K562 (cell line): ENCODE measurements around the gene TAS1R3. TPM values are rescaled to one million over a fixed set of nuclear protein-coding genes. Genes with fewer than 3 reads are reported as not detected.

Experiments used
- CGGBP1 ChIP-seq: fragments of 250-450 bp; sonication (Bioruptor Pico); IDR thresholded peaks from 2 replicates; pipeline ENCODE4 v1.9.0; 2021; ENCODE audit warnings: mild to moderate bottlenecking
- CHAMP1 ChIP-seq: fragments of 450-650 bp; IDR thresholded peaks from 2 replicates; pipeline ENCODE4 v1.6.1; 2016; ENCODE audit warnings: mild to moderate bottlenecking
- CREBBP ChIP-seq: IDR thresholded peaks from one replicate; pipeline ENCODE4 v1.6.1; 2012; ENCODE audit warnings: low read depth, mild to moderate bottlenecking, control low read depth, inconsistent platforms, low read length
- E2F4 ChIP-seq: sonication (generic); formaldehyde crosslinking; IDR thresholded peaks from 2 replicates; pipeline ENCODE4 v1.8.0; 2022; ENCODE audit warnings: mild to moderate bottlenecking, low read depth, missing genetic modification reagents
- FOS ChIP-seq: IDR thresholded peaks from 3 replicates; pipeline ENCODE4 v1.6.1; 2011; ENCODE audit not compliant: insufficient read length; ENCODE audit errors: extremely low read depth
- MEIS2 ChIP-seq: fragments of 450-650 bp; IDR thresholded peaks from 2 replicates; pipeline ENCODE4 v1.6.1; 2014; ENCODE audit warnings: mild to moderate bottlenecking; ENCODE audit not compliant: partially characterized antibody
- NFXL1 ChIP-seq: fragments of 450-650 bp; formaldehyde crosslinking; IDR thresholded peaks from 2 replicates; pipeline ENCODE4 v1.4.0; 2021; ENCODE audit warnings: mild to moderate bottlenecking
- PHTF2 ChIP-seq: fragments of 250-450 bp; sonication (Bioruptor Pico); IDR thresholded peaks from 2 replicates; pipeline ENCODE4 v1.5.0; 2021; ENCODE audit warnings: mild to moderate bottlenecking
- POLR3A ChIP-seq: IDR thresholded peaks from 2 replicates; pipeline ENCODE4 v1.6.1; 2011; ENCODE audit warnings: borderline replicate concordance, mild to moderate bottlenecking, moderate library complexity; ENCODE audit not compliant: insufficient read length, insufficient read depth; ENCODE audit errors: extremely low read depth
- PYGO2 ChIP-seq: fragments of 450-650 bp; IDR thresholded peaks from 2 replicates; pipeline ENCODE4 v1.6.1; 2016; ENCODE audit warnings: mild to moderate bottlenecking, missing genetic modification characterization, moderate library complexity, missing compliant biosample characterization
- RBM17 ChIP-seq: fragments of 200-400 bp; formaldehyde crosslinking; IDR thresholded peaks from 2 replicates; pipeline ENCODE4 v1.6.1; 2017; ENCODE audit warnings: low read depth, mild to moderate bottlenecking, low read length, borderline replicate concordance
- TCFL5 ChIP-seq: fragments of 250-450 bp; sonication (Bioruptor Pico); conservative IDR thresholded peaks from 2 replicates; pipeline ENCODE4 v1.6.1; 2021; ENCODE audit warnings: mild to moderate bottlenecking, moderate library complexity, matching md5 sums
- TEAD1 ChIP-seq, 2 experiments: fragments of 450-650 bp in 1 of 2; sonication (generic) in 1 of 2; formaldehyde crosslinking; IDR thresholded peaks; 2 replicates each; pipeline versions ENCODE4 v1.4.0 to v1.8.0; 2020 to 2022; ENCODE audit warnings: mild to moderate bottlenecking in 2 of 2, missing genetic modification reagents in 1 of 2
- ZBTB8A ChIP-seq: fragments of 450-650 bp; IDR thresholded peaks from 2 replicates; pipeline ENCODE4 v1.6.1; 2018; ENCODE audit warnings: mild to moderate bottlenecking, moderate library complexity; ENCODE audit not compliant: partially characterized antibody
- ZFP30 ChIP-seq: fragments of 250-450 bp; sonication (Bioruptor Pico); IDR thresholded peaks from 2 replicates; pipeline ENCODE4 v1.8.0; 2022; ENCODE audit warnings: moderate library complexity, mild to moderate bottlenecking, inconsistent platforms, borderline replicate concordance
- ZKSCAN8 ChIP-seq: fragments of 200-800 bp; sonication (Bioruptor generic); IDR thresholded peaks from 2 replicates; pipeline ENCODE4 v1.6.1; 2016; ENCODE audit warnings: missing genetic modification characterization, missing compliant biosample characterization
- ZNF184 ChIP-seq: sonication (generic); formaldehyde crosslinking; IDR thresholded peaks from 2 replicates; pipeline ENCODE4 v1.5.0; 2020; ENCODE audit warnings: missing genetic modification reagents
- ZNF785 ChIP-seq: fragments of 250-450 bp; sonication (Bioruptor Pico); IDR thresholded peaks from 2 replicates; pipeline ENCODE4 v1.4.0; 2020; ENCODE audit warnings: mild to moderate bottlenecking
- ZSCAN29 ChIP-seq: fragments of 450-650 bp; IDR thresholded peaks from 2 replicates; pipeline ENCODE4 v1.6.1; 2017
- polyA plus RNA-seq, 8 experiments: library from polyadenylated mRNA; depleted of rRNA in 4 of 8; stranded (reverse) in 5 of 8; unstranded in 3 of 8; fragments of >200 nt; fragmentation: Nextera tagmentation in 2 of 8; fragmentation: Illumina TruSeq in 1 of 8; extraction: Ambion mirVana in 2 of 8; extraction: Trizol in 1 of 8; gene quantifications; 2 replicates each; pipeline versions ENCODE4 v1.2.1 to v1.2.3, GENCODE V29; 2011 to 2014; ENCODE audit warnings: inconsistent platforms in 1 of 8, missing spikeins in 1 of 8
- total RNA-seq, 7 experiments: library from RNA; depleted of rRNA in 6 of 7; stranded (reverse); fragments of >200 nt in 6 of 7; fragmentation: Illumina TruSeq in 2 of 7; extraction: Trizol in 2 of 7; gene quantifications; 2 replicates each; pipeline versions ENCODE4 v1.2.1 to v1.2.3, GENCODE V29; 2011 to 2021; ENCODE audit warnings: low replicate concordance in 1 of 7
- TF ChIP-seq, protein P1 (sequence below): sonication (generic); formaldehyde crosslinking; IDR thresholded peaks from 2 replicates; pipeline ENCODE4 v1.8.1; 2023; ENCODE audit warnings: mild to moderate bottlenecking, missing genetic modification reagents
- TF ChIP-seq, protein P2 (sequence below), 2 experiments: fragments of 450-650 bp in 1 of 2; sonication (generic) in 1 of 2; formaldehyde crosslinking; conservative IDR thresholded peaks; 2 replicates each; pipeline versions ENCODE4 v1.4.0 to v1.8.1; 2020 to 2022; ENCODE audit warnings: mild to moderate bottlenecking in 1 of 2, missing genetic modification reagents in 1 of 2

TAS1R3 gene
- total and polyA plus RNA-seq, 9 of the 15 experiments (the other 6 are each of a cell fraction or from before 2014, with no cell fraction given) = 0.07 to 0.13 TPM; not detected in 7

- TF ChIP-seq RBM17 = no peak
- no peak for TF ChIP-seq TCFL5 (CRISPR knock-in tag)
- no peak for TF ChIP-seq CREBBP
- TF ChIP-seq PYGO2 (tag) = no peak; the same call in 1 of the 2 replicates
- TF ChIP-seq ZBTB8A = no peak
- no peak; the same call in 1 of the 2 replicates for TF ChIP-seq ZKSCAN8 (CRISPR knock-in tag)
- TF ChIP-seq CGGBP1 (CRISPR knock-in tag) = peak; percentile 87; the same call in 1 of the 2 replicates
- no peak for TF ChIP-seq CHAMP1
- TF ChIP-seq PHTF2 = no peak
- peak; percentile 55; the same call in 1 of the 2 replicates for TF ChIP-seq E2F4 (CRISPR knock-in tag)
- TF ChIP-seq ZFP30 = no peak
- TF ChIP-seq ZNF785 (CRISPR knock-in tag) = no peak
- peak; percentile 28; the same call in 1 of the 2 replicates for TF ChIP-seq ZSCAN29
- no peak for TF ChIP-seq POLR3A
- peak; percentile 84 to 90 for TF ChIP-seq TEAD1 (CRISPR knock-in tag; IDR thresholded peaks at IDR 0.05)
- TF ChIP-seq, protein P1, sequence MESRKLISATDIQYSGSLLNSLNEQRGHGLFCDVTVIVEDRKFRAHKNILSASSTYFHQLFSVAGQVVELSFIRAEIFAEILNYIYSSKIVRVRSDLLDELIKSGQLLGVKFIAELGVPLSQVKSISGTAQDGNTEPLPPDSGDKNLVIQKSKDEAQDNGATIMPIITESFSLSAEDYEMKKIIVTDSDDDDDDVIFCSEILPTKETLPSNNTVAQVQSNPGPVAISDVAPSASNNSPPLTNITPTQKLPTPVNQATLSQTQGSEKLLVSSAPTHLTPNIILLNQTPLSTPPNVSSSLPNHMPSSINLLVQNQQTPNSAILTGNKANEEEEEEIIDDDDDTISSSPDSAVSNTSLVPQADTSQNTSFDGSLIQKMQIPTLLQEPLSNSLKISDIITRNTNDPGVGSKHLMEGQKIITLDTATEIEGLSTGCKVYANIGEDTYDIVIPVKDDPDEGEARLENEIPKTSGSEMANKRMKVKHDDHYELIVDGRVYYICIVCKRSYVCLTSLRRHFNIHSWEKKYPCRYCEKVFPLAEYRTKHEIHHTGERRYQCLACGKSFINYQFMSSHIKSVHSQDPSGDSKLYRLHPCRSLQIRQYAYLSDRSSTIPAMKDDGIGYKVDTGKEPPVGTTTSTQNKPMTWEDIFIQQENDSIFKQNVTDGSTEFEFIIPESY = peak; percentile 92
- no peak for TF ChIP-seq ZNF184 (CRISPR knock-in tag)
- TF ChIP-seq NFXL1 (CRISPR knock-in tag) = no peak
- TF ChIP-seq MEIS2 = no peak
- TF ChIP-seq FOS = no peak
- TF ChIP-seq, protein P2, sequence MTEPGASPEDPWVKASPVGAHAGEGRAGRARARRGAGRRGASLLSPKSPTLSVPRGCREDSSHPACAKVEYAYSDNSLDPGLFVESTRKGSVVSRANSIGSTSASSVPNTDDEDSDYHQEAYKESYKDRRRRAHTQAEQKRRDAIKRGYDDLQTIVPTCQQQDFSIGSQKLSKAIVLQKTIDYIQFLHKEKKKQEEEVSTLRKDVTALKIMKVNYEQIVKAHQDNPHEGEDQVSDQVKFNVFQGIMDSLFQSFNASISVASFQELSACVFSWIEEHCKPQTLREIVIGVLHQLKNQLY (CRISPR knock-in tag; conservative IDR thresholded peaks at IDR 0.05) = no peak
Observed at GRCh38 chr1:1374929-1375662, 44.0 kb downstream of the TAS1R3 start, which contains the start of gene AURKAIP1 (continued).
